Smooth muscle cell (in vitro differentiated cells): ENCODE results near the gene GRM7. TPM values are rescaled to one million over a fixed set of nuclear protein-coding genes. Genes with fewer than 3 reads are reported as not detected.

Experiments
- DNase-seq: peaks from one replicate; lab custom pipeline; 2025; ENCODE audit not compliant: unreplicated experiment; lab: John Stamatoyannopoulos, UW
- H2AFZ ChIP-seq: fragments of 200-600 bp; sonication (generic); 2 replicates; pipeline ENCODE4 v1.6.0; 2016; ENCODE audit warnings: antibody characterized with exemption, low read depth, mild to moderate bottlenecking
- H3F3A ChIP-seq: fragments of 200-600 bp; sonication (generic); 2 replicates; pipeline ENCODE4 v1.6.0; 2017; ENCODE audit warnings: antibody characterized with exemption, low read depth
- H3K27ac ChIP-seq: fragments of 200-600 bp; sonication (generic); 2 replicates; pipeline ENCODE4 v1.5.1; 2016; ENCODE audit warnings: low read depth, mild to moderate bottlenecking
- H3K27me3 ChIP-seq: fragments of 200-600 bp; sonication (generic); 2 replicates; pipeline ENCODE4 v1.6.1; 2016; ENCODE audit warnings: low read depth, mild to moderate bottlenecking
- H3K36me3 ChIP-seq: fragments of 200-600 bp; sonication (generic); 2 replicates; pipeline ENCODE4 v1.5.1; 2016; ENCODE audit warnings: low read depth
- H3K4me1 ChIP-seq: fragments of 200-600 bp; sonication (generic); 2 replicates; pipeline ENCODE4 v1.5.1; 2016; ENCODE audit warnings: low read depth
- H3K4me2 ChIP-seq: fragments of 200-600 bp; sonication (generic); 2 replicates; pipeline ENCODE4 v1.6.0; 2016; ENCODE audit warnings: mild to moderate bottlenecking
- H3K4me3 ChIP-seq: fragments of 200-600 bp; sonication (generic); 2 replicates; pipeline ENCODE4 v1.5.1; 2016; ENCODE audit warnings: mild to moderate bottlenecking
- H3K79me2 ChIP-seq: fragments of 200-600 bp; sonication (generic); 2 replicates; pipeline ENCODE4 v1.6.0; 2016; ENCODE audit warnings: low read depth, mild to moderate bottlenecking
- H3K9ac ChIP-seq: fragments of 200-600 bp; sonication (generic); 2 replicates; pipeline ENCODE4 v1.6.0; 2016; ENCODE audit warnings: low read depth
- H3K9me3 ChIP-seq: fragments of 200-600 bp; sonication (generic); replicated peaks from 2 replicates; pipeline ENCODE4 v1.5.1; 2016; ENCODE audit warnings: low read depth
- H4K20me1 ChIP-seq: fragments of 200-600 bp; sonication (generic); 2 replicates; pipeline ENCODE4 v1.6.0; 2016; ENCODE audit warnings: low read depth
- WGBS: methylation state at CpG from one replicate; pipeline ENCODE4 v1.1.7; 2016; ENCODE audit warnings: low lambda C conversion rate; 5-methylcytosine and 5-hydroxymethylcytosine counted together
- polyA plus RNA-seq: library from polyadenylated mRNA; unstranded; fragments of >200 nt; fragmentation: Nextera tagmentation; extraction: Ambion mirVana; gene quantifications from 2 replicates; pipeline ENCODE4 v1.2.1, GENCODE V29; 2016
- total RNA-seq: library from RNA; depleted of rRNA; stranded (reverse); fragments of >200 nt; gene quantifications from 2 replicates; pipeline ENCODE4 v1.2.3, GENCODE V29; 2014
- TF ChIP-seq, protein P1 (sequence below): fragments of 200-600 bp; sonication (generic); IDR thresholded peaks from 2 replicates; pipeline ENCODE4 v1.5.1; 2017; ENCODE audit warnings: borderline replicate concordance, mild to moderate bottlenecking, antibody characterized with exemption; ENCODE audit not compliant: insufficient read depth, poor library complexity, severe bottlenecking

GRM7 gene
- total and polyA plus RNA-seq, 2 experiments from 2014 or later: not detected

DNA sequence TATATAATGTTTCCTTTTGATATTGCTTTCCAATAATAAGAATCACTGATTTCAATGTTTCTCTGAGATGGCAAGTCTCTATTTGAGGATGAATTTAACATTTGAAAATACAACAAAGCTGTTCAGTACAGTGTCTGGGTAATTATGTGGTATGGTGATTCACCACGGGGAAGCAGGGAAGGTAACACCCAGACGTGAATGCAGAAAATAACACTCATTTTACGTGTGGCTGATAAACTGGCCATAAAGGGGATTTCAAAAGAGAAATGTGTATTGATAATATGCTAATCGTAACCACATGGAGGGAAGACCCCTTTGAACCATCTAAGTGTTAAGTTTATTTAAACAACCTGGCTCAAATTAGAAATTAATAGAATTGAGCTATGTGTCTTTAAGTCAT is 344.6 kb downstream of the GRM7 start:
- 35% methylated on average over 4 of the region's 4 CpGs for WGBS
- no peak overlapping the region for H3K27ac ChIP-seq

DNA sequence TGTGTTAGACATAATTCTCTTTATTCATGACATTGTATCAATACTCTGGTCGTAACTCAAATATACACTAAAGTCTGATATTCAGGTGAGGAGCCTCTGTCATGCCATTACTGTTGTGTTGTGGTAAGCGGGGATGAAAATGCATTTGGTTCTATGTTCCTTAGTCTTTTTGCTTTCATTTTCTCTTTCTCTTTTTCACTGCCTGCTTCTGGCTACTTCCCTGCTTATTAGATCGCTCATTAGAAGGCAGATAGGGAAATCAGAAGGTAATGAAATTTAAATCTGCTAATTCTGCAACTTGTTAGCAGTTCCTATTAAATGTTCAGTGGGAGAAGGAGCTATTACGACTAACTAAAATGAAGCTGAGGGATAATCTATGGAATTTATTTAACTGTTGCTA is 345.0 kb downstream of the GRM7 start:
- H3K4me1 ChIP-seq: no peaks in the 10 kb centered on the region
- WGBS: 85% methylated on average over 4 of the region's 4 CpGs
- no peak overlapping the region for H2AFZ ChIP-seq
- H3K9me3 ChIP-seq: no peaks in the 10 kb centered on the region
- no peaks in the 10 kb centered on the region for H3K79me2 ChIP-seq
- no peaks in the 10 kb centered on the region for H4K20me1 ChIP-seq
- H3F3A ChIP-seq: no peaks in the 10 kb centered on the region
- no peaks in the 10 kb centered on the region for H3K36me3 ChIP-seq
- no peak overlapping the region for H3K27ac ChIP-seq
- H3K27me3 ChIP-seq: no peaks in the 10 kb centered on the region
- H3K4me3 ChIP-seq: no peak overlapping the region
- no peak overlapping the region for H3K4me2 ChIP-seq
- TF ChIP-seq, protein P1, sequence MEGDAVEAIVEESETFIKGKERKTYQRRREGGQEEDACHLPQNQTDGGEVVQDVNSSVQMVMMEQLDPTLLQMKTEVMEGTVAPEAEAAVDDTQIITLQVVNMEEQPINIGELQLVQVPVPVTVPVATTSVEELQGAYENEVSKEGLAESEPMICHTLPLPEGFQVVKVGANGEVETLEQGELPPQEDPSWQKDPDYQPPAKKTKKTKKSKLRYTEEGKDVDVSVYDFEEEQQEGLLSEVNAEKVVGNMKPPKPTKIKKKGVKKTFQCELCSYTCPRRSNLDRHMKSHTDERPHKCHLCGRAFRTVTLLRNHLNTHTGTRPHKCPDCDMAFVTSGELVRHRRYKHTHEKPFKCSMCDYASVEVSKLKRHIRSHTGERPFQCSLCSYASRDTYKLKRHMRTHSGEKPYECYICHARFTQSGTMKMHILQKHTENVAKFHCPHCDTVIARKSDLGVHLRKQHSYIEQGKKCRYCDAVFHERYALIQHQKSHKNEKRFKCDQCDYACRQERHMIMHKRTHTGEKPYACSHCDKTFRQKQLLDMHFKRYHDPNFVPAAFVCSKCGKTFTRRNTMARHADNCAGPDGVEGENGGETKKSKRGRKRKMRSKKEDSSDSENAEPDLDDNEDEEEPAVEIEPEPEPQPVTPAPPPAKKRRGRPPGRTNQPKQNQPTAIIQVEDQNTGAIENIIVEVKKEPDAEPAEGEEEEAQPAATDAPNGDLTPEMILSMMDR: no peak
- H3K9ac ChIP-seq: no peak overlapping the region
- DNase-seq: no peak

More for the DNA sequence above, 344.6 kb downstream of the GRM7 start:
- no peak overlapping the region for H3K4me2 ChIP-seq
- no peak overlapping the region for H2AFZ ChIP-seq
- H3K4me1 ChIP-seq: no peaks in the 10 kb centered on the region
- H3K9me3 ChIP-seq: no peaks in the 10 kb centered on the region
- H4K20me1 ChIP-seq: no peaks in the 10 kb centered on the region
- no peak overlapping the region for H3K9ac ChIP-seq
- no peaks in the 10 kb centered on the region for H3K27me3 ChIP-seq
- no peak overlapping the region for H3K4me3 ChIP-seq
- TF ChIP-seq, protein P1: no peak
- H3K36me3 ChIP-seq: no peaks in the 10 kb centered on the region
- H3K79me2 ChIP-seq: no peaks in the 10 kb centered on the region
- no peaks in the 10 kb centered on the region for H3F3A ChIP-seq
- DNase-seq: no peak

- no peak overlapping the region for H3K4me3 ChIP-seq
- H3K9ac ChIP-seq: no peak overlapping the region
- no peaks in the 10 kb centered on the region for H3K9me3 ChIP-seq
- no peak overlapping the region for H3K4me2 ChIP-seq
- no peak overlapping the region for H2AFZ ChIP-seq
- no peaks in the 10 kb centered on the region for H3F3A ChIP-seq
- H4K20me1 ChIP-seq: no peaks in the 10 kb centered on the region
- DNase-seq: no peak
- no peak overlapping the region for H3K27ac ChIP-seq
- WGBS: 93% methylated on average over 5 of the region's 5 CpGs
- no peaks in the 10 kb centered on the region for H3K27me3 ChIP-seq
- H3K36me3 ChIP-seq: no peaks in the 10 kb centered on the region
- no peaks in the 10 kb centered on the region for H3K79me2 ChIP-seq
- TF ChIP-seq, protein P1: no peak
- H3K4me1 ChIP-seq: no peaks in the 10 kb centered on the region
Measured at GRCh38 chr3:7207125-7207524, 346.2 kb downstream of the GRM7 start.

- TF ChIP-seq, protein P1: no peak
- WGBS: 88% methylated on average over 2 of the region's 2 CpGs
- DNase-seq: no peak
- H3K4me1 ChIP-seq: no peaks in the 10 kb centered on the region
- no peaks in the 10 kb centered on the region for H3K79me2 ChIP-seq
- H3K9me3 ChIP-seq: no peaks in the 10 kb centered on the region
- no peak overlapping the region for H3K4me2 ChIP-seq
- H4K20me1 ChIP-seq: no peaks in the 10 kb centered on the region
- no peak overlapping the region for H3K27ac ChIP-seq
- no peaks in the 10 kb centered on the region for H3K27me3 ChIP-seq
- no peak overlapping the region for H3K4me3 ChIP-seq
- no peaks in the 10 kb centered on the region for H3F3A ChIP-seq
- no peaks in the 10 kb centered on the region for H3K36me3 ChIP-seq
- no peak overlapping the region for H3K9ac ChIP-seq
- no peak overlapping the region for H2AFZ ChIP-seq
Measured at GRCh38 chr3:7207928-7208327, 347.0 kb downstream of the GRM7 start.
